Coronary artery (tissue), 2 donors: ENCODE data around the gene IRF4.

ENCODE experiments used
- DNase-seq: peaks from one replicate; pipeline ENCODE4 v3.0.0-alpha.2; 2017; ENCODE audit warnings: low spot score
- H3K27ac ChIP-seq, 2 donors: fragments of 200-600 bp; sonication (generic); one replicate each; pipeline ENCODE4 v1.5.1; 2016 to 2019
- H3K4me3 ChIP-seq: fragments of 200-600 bp; sonication (generic); 2 replicates; pipeline ENCODE4 v1.5.1; 2016; ENCODE audit warnings: mild to moderate bottlenecking, moderate library complexity
- TF ChIP-seq, protein P1 (sequence below): fragments of 200-600 bp; sonication (generic); IDR thresholded peaks from one replicate; pipeline ENCODE4 v1.5.1; 2019; ENCODE audit warnings: antibody characterized with exemption

Gene IRF4

DNA sequence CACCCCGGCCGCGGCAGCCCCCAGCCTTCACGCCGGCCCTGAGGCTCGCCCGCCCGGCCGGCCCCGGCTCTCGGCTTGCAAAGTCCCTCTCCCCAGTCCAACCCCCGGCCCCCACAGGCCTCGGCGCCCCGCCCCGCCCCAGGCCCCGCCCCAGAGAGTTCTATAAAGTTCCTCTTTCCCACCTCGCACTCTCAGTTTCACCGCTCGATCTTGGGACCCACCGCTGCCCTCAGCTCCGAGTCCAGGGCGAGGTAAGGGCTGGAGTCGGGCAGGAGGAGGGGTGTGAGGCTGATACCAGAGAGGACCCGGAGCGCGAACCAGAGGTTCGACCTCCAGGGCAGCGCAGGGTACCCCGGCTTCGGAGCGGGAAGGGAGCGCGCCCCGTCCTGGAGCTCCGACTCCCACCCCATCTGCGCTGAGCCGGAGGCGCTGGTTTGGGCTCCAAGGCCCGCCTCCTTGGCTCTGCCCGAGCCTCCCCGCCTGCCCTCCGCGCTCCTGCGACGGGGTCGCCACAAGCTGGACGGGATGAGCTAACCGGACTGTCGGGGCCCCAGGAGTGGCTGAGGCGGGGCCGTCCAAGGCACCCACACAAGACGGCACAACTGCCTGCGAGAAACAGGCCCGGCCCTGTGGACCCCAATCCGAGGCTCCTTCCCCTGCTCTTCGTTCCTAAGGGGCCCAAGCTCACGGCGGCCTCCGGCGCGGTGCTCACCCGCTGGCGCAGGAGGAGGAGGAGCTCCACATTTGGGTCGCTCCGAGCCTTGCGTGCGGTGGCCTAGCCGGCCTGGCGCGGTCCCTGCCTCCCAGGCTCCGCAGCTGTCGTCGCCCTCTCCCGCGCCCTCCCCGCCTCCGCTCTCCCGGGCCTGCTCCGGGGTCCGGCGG is at the start of gene IRF4:
TSS of gene IRF4 (plus strand) at position 194 of the 882 bp plus-strand sequence. CDS start 1,401 bp downstream, outside the sequence.
- TF ChIP-seq, protein P1, sequence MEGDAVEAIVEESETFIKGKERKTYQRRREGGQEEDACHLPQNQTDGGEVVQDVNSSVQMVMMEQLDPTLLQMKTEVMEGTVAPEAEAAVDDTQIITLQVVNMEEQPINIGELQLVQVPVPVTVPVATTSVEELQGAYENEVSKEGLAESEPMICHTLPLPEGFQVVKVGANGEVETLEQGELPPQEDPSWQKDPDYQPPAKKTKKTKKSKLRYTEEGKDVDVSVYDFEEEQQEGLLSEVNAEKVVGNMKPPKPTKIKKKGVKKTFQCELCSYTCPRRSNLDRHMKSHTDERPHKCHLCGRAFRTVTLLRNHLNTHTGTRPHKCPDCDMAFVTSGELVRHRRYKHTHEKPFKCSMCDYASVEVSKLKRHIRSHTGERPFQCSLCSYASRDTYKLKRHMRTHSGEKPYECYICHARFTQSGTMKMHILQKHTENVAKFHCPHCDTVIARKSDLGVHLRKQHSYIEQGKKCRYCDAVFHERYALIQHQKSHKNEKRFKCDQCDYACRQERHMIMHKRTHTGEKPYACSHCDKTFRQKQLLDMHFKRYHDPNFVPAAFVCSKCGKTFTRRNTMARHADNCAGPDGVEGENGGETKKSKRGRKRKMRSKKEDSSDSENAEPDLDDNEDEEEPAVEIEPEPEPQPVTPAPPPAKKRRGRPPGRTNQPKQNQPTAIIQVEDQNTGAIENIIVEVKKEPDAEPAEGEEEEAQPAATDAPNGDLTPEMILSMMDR: no peak
- Histone ChIP-seq H3K4me3 (peak within 1 kb of the TSS; percentile 61), H3K27ac (no peak within 1 kb of the TSS)
- peak; percentile 69 for DNase-seq

DNA sequence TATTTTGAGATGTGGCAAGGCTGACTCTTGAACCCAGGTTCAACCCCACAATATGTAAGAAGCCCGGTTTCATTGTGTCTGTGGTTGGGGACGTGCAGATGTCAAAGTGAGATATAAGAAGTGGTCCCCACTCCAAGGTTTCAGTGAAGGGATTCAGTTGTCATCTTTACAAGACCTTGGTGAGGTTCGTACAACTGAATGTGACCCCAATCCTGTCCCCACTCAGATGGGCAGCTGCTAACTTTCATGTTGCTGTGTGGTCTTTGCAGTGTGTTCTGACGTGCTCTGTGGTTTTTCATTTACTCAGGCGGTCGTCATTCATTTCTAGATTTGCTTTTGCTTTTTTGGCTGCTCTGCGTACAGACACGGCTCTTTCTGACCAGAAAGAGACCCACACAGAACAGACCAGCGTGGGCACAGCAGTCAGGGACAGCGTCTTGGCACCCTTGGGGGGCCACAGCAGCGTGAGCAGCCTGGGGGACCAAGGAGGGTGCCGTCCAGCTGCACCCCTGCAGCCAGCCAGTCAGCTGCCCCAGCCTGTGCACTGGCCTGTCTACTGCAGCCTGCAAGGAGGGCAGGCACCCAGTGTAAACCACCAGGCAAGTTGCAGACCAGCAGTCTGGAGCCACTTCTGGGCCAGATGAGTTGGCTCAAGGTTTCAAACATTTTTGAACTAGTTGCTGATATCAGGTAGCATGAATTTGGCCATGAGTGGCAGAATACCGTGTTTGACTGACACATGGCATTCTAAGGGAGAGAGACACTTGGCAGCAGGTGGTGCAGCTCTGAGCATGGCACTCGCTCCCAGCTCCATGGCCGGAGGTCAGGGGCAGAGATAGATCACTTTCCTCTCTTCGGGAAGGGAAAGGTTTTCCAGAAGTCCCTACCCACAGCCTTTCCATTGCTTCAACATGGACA is 49.4 kb upstream of the IRF4 start:
- TF ChIP-seq, protein P1: no peak
- Histone ChIP-seq H3K4me3 (no peak overlapping the region), H3K27ac (no peak overlapping the region)
- DNase-seq: no peak

DNA sequence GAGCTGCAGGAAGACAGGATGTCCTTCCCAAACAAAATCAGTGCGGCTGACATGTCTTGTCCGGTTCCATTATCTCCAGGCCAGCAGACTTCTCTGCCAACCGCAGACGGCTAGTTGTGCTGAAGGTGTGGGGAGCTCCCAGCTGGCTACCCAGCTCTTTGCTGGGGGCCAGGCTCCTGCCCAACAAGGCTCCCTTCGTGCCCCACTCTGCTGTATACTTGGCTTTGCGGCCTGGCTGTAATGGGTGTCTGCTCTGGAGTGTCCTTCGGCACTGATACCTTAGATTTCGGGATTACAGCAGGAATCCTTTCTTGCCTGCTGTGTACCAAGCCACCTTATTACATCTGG is 48.7 kb upstream of the IRF4 start:
- DNase-seq: no peak
- no peak overlapping the region for H3K27ac ChIP-seq
- TF ChIP-seq, protein P1: no peak
- no peak overlapping the region for H3K4me3 ChIP-seq

DNA sequence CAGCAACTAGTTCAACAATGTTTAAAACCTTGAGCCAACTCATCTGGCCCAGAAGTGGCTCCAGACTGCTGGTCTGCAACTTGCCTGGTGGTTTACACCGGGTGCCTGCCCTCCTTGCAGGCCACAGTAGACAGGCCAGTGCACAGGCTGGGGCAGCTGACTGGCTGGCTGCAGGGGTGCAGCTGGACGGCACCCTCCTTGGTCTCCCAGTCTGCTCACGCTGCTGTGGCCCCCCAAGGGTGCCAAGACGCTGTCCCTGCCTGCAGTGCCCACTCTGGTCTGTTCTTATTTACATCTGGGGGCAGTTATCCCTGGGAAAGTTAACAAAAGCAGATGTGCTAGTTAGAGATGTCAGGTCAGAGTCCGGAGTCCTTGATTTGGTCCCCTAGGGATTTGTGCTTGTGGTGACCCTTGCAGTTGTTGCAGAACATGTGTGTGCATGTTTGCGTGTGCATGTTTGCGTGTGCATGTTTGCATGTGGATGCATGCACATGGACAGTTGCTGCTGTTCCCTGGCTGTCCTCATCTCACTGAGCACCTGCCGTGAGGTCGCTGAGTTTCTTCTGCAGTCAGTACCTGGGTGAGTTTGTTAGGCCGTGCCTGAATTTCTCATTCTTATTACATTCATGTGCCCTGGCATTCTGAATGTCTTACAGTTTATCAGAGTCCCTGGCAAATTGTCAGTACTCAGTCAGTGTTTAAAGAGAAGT is 48.2 kb upstream of the IRF4 start:
- Histone ChIP-seq H3K4me3 (no peak overlapping the region), H3K27ac (no peak overlapping the region)
- DNase-seq: no peak
- TF ChIP-seq, protein P1: no peak

DNA sequence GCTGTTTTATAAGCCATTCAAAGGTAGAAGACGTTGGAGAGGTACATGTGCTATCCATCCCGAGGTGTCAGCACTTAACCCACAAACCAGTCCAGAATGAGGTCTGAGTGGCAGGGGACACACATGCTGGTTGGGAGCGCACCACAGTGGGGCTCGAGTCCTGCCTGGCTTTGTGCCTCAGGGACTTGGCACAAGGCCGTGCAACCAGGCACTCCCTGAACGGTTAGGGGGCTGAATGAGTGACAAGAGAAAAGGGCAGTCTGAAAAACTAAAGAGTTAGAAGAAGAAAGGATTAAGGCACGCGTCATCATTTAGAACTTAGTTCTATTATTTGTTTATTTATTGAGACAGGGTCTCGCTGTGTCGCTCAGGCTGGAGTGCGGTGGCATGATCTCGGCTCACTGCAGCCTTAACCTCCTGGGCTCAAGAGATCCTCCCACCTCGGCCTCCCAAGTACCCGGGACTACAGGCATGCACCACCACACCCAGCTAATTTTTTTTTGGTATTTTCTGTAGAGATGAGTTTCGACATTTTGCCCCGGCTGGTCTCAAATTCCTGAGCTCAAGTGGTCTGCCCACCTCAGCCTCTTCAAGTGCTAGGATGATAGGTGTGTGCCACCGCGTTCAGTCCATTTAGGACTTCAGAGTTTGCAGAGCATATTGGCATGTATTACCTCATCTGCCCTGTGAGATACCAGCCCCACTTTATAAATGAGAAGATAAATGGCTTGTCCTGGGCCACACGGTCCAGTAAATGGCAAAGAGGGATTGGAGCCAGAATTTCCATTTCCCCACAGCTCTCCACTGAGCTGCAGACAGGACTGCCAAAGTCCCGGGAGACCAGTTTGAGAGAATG is 47.4 kb upstream of the IRF4 start:
- Histone ChIP-seq H3K4me3 (no peak overlapping the region), H3K27ac (no peak overlapping the region)
- TF ChIP-seq, protein P1: no peak
- no peak for DNase-seq

DNA sequence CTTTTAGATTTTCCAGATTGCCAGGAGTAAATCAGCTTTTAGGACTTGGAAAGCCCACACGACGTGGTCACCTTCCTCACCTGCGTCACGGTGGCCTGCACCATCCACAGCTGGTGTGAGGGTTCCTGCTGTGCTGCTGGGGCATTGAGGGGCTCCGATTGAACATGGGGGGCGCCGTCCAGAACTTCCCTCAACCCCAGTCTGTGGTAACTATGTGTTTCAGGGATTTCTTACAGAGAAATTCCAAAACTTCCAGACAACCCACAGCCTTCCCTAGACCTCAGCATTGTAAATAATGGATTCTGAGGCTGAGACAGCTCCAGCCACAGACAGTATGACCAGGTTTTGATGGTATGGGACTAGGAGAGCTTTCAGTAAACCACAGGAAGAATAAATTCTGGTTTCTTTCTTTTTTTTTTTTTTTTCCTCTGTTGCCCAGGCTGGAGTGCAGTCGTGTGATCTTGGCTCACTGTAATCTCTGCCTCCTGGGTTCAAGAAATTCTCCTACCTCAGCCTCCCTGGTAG is 46.7 kb upstream of the IRF4 start:
- no peak overlapping the region for H3K27ac ChIP-seq
- TF ChIP-seq, protein P1: no peak
- H3K4me3 ChIP-seq: no peak overlapping the region
- DNase-seq: no peak
